GM19468 (cell line): ENCODE data around the gene ENOX2.
"Not testable (repeated sequence)": the region's sequence is repeated elsewhere in the genome, so short reads cannot be mapped to it uniquely, and the experiment has no call there.

Source experiments
- ATAC-seq: cut with Tn5 transposase; IDR thresholded peaks from one replicate; pipeline ENCODE4 v1.9.1; 2021; ENCODE audit warnings: mild to moderate bottlenecking, moderate library complexity, moderate number of reproducible peaks; ENCODE audit not compliant: unreplicated experiment; ENCODE audit errors: extremely low read depth

The ENOX2 gene

DNA sequence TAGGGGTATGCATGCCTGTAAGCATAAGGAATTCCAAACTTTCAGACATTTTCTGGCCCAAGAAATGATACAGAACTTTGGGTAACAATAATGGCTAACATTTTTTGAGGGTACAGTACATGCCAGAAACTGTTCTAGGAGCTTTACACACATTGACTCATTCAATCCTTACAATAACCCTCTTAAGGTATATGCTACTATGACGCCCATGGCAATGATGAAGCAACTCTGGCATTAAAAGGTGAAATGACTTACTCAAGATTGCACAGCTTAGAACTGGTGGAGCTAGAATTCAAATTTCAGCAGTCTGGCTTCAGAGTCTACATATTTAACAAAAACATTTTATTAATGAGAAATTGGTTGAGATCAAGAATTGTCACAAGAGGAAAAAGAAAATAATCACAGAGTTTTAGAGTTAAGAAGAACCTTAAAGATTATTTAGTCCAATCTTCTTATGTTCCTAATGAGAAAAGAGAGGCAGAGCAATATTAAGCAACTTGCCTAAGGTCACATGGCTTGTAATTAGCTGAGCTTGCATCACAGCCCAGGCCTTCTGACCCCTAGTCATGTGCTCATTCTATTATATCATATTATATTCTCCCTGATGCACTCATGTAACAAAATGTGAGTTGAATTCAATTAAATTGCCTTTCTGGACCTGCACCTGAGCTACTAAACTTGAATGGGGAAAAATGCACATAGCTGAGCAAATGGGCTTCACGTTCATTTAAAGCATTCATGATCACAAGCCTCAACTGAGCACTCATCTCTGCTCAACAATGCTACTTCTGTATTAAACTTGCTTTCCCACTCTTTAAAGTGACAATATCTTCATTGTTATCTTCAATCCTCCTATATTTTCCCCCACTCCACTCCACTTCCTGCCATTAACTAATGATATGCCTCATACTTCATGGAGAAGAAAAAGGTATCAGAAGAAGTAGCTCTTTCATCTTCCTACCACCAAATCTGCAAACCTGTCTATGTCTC lies 73.2 kb downstream of the ENOX2 start:
- ATAC-seq, result no peak

- ATAC-seq, result no peak
These were observed 74.4 kb downstream of the ENOX2 start for GRCh38 chrX:130828641-130829040.

- no peak for ATAC-seq
These were observed 75.4 kb downstream of the ENOX2 start for GRCh38 chrX:130827648-130828047.

- no peak for ATAC-seq
These were observed 76.8 kb downstream of the ENOX2 start for GRCh38 chrX:130826249-130826648.

- ATAC-seq, result no peak
These were observed 77.5 kb downstream of the ENOX2 start for GRCh38 chrX:130825525-130825924.

DNA sequence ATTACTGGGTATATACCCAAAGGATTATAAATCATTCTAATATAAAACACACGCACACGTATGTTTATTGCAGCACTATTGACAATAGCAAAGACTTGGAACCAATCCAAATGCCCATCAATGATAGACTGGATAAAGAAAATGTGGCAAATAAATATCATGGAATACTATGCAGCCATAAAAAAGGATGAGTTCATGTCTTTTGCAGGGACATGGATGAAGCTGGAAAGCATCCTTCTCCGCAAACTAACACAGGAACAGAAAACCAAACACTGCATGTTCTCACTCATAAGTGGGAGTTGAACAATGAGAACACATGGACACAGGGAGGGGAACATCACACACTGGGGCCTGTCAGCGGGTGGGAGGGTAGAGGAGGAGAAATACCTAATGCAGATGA lies 83.6 kb downstream of the ENOX2 start:
- ATAC-seq, result not testable (repeated sequence)

DNA sequence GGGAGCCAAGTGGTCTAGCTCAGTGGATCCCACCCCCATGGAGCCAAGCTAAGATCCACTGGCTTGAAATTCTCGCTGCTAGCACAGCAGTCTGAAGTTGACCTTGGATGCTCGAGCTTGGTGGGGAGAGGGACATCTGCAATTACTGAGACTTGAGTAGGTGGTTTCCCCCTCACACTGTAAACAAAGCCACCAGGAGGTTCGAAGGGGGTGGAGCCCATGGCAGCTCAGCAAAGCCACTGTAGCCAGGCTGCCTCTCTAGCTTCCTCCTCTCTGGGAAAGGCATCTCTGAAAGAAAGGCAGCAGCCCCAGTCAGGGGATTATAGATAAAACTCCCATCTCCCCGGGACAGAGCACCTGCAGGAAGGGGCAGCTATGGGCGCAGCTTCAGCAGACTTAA lies 89.1 kb downstream of the ENOX2 start:
- not testable (repeated sequence) for ATAC-seq

- ATAC-seq, result no peak
These were observed 92.4 kb downstream of the ENOX2 start for GRCh38 chrX:130810561-130810960.

- ATAC-seq, result no peak
These were observed 97.1 kb downstream of the ENOX2 start for GRCh38 chrX:130805903-130806302.

DNA sequence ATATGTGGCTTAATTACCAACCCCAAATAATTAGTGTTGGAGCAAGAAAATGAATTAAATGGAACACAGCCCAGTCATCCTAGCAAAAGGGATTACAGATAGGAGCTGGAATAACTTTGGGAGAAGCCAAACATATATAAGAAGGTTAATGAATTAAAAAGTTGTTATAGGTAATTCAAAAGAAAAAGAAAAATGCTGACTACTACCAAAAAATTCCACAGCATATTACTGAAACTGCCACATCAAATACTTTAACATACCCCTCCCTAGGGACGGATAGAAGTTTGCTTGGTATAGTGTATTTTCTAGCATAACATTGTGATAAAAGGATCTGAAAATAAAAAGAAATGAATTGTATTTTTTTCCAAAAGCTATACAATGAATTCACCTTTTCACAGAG lies 99.5 kb downstream of the ENOX2 start:
- no peak for ATAC-seq

DNA sequence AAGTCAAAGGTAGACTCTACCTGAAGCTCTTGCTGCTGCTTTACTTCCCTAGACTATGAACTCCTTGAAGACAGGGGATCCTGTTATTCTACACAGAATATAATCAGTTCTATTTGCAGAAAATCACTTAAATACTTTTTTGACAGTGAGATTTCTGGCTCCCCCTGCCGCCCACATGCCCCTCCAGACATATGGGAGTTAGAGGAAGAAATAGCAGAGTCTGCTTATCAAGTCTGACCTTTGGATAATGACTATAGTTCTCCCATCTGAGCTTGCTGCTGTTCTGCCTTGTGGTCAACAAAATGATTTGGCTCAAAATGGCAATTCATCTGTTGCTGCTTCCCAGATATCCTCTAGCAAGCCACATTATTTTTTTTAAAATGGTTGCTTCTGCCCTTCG lies 101.1 kb downstream of the ENOX2 start:
- ATAC-seq, result no peak

DNA sequence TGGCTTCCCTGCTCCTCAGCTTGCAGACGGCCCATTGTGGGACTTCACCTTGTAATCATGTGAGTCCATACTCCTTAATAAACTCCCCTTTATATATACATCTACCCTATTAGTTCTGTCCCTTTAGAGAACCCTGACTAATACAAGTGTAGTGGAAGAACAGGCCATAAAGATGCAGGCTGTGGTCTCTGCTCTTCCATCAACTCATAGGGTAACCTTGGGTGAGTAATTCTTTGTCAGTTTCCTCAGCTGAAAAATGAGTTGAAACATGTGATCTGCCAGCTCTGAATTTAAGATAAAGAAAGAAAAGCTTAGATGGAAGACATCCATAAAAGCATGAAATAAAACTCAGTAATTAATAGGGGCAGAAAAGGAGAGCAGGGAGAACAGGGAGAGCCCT lies 103.6 kb downstream of the ENOX2 start:
- ATAC-seq, result no peak

GRCh38 chrX:130793975-130794374 lies 109.0 kb downstream of the ENOX2 start:
- ATAC-seq, result no peak

DNA sequence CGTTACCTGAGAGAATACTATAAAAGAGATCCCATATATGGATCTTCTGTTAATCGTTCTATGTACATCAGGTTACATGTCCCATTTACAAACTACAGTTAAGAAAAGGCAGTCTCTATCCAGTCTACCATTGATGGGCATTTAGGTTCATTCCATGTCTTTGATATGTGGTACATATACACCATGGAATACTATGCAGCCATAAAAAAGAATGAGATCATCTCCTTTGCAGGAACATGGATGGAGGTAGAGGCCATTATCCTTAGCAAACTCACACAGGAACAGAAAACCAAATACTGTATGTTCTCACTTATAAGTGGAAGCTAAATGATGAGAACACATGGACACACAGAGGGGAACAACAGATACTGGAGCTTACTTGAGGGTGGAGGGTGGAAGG lies 111.1 kb downstream of the ENOX2 start:
- not testable (repeated sequence) for ATAC-seq

- ATAC-seq, result no peak
These were observed 113.2 kb downstream of the ENOX2 start for GRCh38 chrX:130789793-130790192.

GRCh38 chrX:130788786-130789581 lies 114.0 kb downstream of the ENOX2 start:
- no peak for ATAC-seq

DNA sequence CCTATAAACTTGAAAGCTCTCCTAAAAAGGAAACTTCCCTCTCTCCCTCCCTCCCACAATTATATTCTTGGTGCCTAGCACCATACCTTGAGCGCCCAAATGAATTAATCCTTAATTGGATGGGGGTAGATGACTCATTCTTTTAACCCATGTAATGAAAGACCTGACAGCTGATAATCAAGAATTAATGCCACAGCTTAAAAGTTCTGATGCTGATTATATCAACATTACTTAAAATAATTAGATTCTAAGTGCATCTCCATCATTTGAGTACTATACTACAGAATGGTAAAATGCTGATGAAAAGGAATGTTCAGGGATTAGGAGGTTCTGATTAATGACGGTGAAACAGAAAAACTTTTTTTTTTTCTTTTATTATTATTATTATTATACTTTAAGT lies 117.0 kb downstream of the ENOX2 start:
- ATAC-seq, result no peak

DNA sequence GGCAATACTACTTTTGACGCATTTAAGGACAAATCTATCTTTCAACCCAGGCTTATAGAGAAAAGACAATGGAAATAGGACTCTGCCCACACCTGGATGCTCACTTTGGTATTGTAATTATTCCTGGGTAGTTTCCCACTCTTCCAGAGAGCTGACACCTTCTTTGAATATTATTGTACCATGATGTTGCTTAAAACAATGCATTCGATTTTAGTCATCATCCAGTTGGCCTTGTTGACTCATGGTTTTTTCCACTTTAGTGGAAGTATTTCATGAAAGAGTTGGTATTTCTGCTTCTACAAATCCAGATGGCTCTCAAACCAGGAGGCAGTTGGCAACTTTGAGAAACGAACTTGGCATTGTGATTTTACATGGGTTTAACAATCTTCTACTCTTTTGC lies 124.2 kb downstream of the ENOX2 start:
- no peak for ATAC-seq

- ATAC-seq, result no peak
These were observed 127.2 kb downstream of the ENOX2 start for GRCh38 chrX:130775849-130776248.

DNA sequence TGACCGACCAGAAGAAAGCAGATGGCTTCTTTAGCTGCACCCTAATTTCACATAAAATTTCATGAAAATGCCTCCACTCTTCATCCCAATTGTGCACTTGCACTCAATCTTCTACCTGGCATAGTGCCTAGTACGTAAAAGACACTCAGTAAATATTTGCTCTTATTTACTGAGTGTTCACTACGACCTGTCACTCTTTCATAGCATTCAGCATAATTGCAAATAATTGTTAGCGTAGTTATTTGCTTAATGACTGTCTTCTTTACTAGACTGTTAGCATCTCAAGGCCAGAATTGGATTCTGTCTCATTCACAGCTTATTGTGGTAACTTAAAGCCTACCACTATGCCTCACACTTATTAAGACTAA lies 130.2 kb downstream of the ENOX2 start:
- ATAC-seq, result no peak

GRCh38 chrX:130772105-130772775 lies 130.8 kb downstream of the ENOX2 start:
- no peak for ATAC-seq
